HCT116 (cell line): ENCODE results near the gene SLC35G4. TPM values are rescaled to one million over a fixed set of nuclear protein-coding genes. Genes with fewer than 3 reads are reported as not detected.

Source experiments
- ATAC-seq: fragments of 200-7000 bp; cut with Tn5 transposase; 2 replicates; pipeline ENCODE4 v1.9.1; 2020; ENCODE audit warnings: mild to moderate bottlenecking, moderate library complexity
- BruUV-seq: library from RNA; stranded (reverse); fragments of 400-500 nt; replicated peaks from 2 replicates; lab custom pipeline; 2021; lab: Mats Ljungman, UMichigan
- CTCF ChIA-PET: fragments of 300-600 bp; sonication (Branson Sonifier 250); formaldehyde crosslinking; loops from one replicate; lab custom pipeline; 2021; ENCODE audit warnings: antibody characterized with exemption; lab: Charles Lee
- POLR2A ChIA-PET: fragments of 300-600, 350-600 bp; sonication (Branson Sonifier 250); formaldehyde crosslinking; loops from one replicate; lab custom pipeline; 2021; ENCODE audit warnings: antibody characterized with exemption; lab: Charles Lee
- RAD21 ChIA-PET, 2 experiments: fragments of 300-600 bp; sonication (Branson Sonifier 250); formaldehyde crosslinking; loops; one replicate each; lab custom pipeline; 2023; ENCODE audit warnings: low total read pairs in 2 of 2; ENCODE audit not compliant: uncharacterized antibody in 2 of 2, unreplicated experiment in 2 of 2, low non-redundant PET in 1 of 2; lab: Charles Lee
- DNase-seq: peaks from one replicate; pipeline ENCODE4 v3.0.0-alpha.2; 2010; ENCODE audit warnings: low read depth, low spot score
- H2AFZ ChIP-seq: fragments of 200-600 bp; shearing (Covaris generic), sonication (generic); 2 replicates; pipeline ENCODE4 v1.6.1; 2017; ENCODE audit warnings: low read depth, mixed run types, mixed read lengths, antibody characterized with exemption, low read length; ENCODE audit not compliant: poor library complexity, severe bottlenecking
- H3K27ac ChIP-seq: 2 replicates; pipeline ENCODE4 v1.5.1; 2012; ENCODE audit warnings: low read depth, low read length
- H3K27me3 ChIP-seq: fragments of 200-600 bp; sonication (generic); 2 replicates; pipeline ENCODE4 v1.6.1; 2016; ENCODE audit warnings: mixed run types, low read length, mixed read lengths; ENCODE audit not compliant: insufficient read depth
- H3K36me3 ChIP-seq, 2 experiments: fragments of 200-500 bp in 1 of 2; fragments of 200-600 bp in 1 of 2; sonication (Bioruptor generic) in 1 of 2; sonication (generic) in 1 of 2; 2 replicates each; pipeline versions ENCODE4 v1.5.1 to v1.6.1; 2014 to 2016; ENCODE audit warnings: low read length in 2 of 2, inconsistent platforms in 1 of 2, mixed read lengths in 1 of 2, mixed run types in 1 of 2; ENCODE audit not compliant: insufficient read depth in 2 of 2, control insufficient read depth in 1 of 2
- H3K4me1 ChIP-seq, 2 experiments: fragments of 200-600 bp in 1 of 2; sonication (generic) in 1 of 2; 2 replicates each; pipeline versions ENCODE4 v1.5.1 to v1.6.1; 2012 to 2017; ENCODE audit warnings: low read length in 2 of 2, inconsistent platforms in 1 of 2, mild to moderate bottlenecking in 1 of 2, mixed read lengths in 1 of 2, mixed run types in 1 of 2, moderate library complexity in 1 of 2; ENCODE audit not compliant: insufficient read depth in 2 of 2, control insufficient read depth in 1 of 2
- H3K4me2 ChIP-seq: fragments of 200-600 bp; sonication (generic); 2 replicates; pipeline ENCODE4 v1.6.1; 2017; ENCODE audit warnings: mixed run types, low read length, mixed read lengths
- H3K4me3 ChIP-seq, 2 experiments: fragments of 200-600 bp in 1 of 2; sonication (generic) in 1 of 2; replicated peaks in 1 of 2; 2 replicates each; pipeline ENCODE4 v1.5.1; 2011 to 2016; ENCODE audit warnings: low read length in 2 of 2, control low read depth in 1 of 2, low read depth in 1 of 2, mild to moderate bottlenecking in 1 of 2, mixed read lengths in 1 of 2, mixed run types in 1 of 2
- H3K79me2 ChIP-seq: fragments of 200-600 bp; sonication (generic); 2 replicates; pipeline ENCODE4 v1.6.1; 2017; ENCODE audit warnings: mild to moderate bottlenecking, mixed run types, low read length, moderate library complexity, mixed read lengths; ENCODE audit not compliant: insufficient read depth
- H3K9ac ChIP-seq: fragments of 200-600 bp; sonication (generic); 2 replicates; pipeline ENCODE4 v1.6.1; 2016; ENCODE audit warnings: low read length, mixed read lengths
- H3K9me2 ChIP-seq: fragments of 200-600 bp; sonication (generic), shearing (Covaris generic); 2 replicates; pipeline ENCODE4 v1.6.1; 2017; ENCODE audit warnings: mixed run types, mild to moderate bottlenecking, moderate library complexity; ENCODE audit not compliant: insufficient read depth
- H3K9me3 ChIP-seq, 2 experiments: fragments of 200-500 bp in 1 of 2; fragments of 200-600 bp in 1 of 2; sonication (Bioruptor generic) in 1 of 2; sonication (generic) in 1 of 2; 2 replicates each; pipeline ENCODE4 v1.6.1; 2014 to 2017; ENCODE audit warnings: low read length in 2 of 2, mixed read lengths in 2 of 2, inconsistent platforms in 1 of 2, low read depth in 1 of 2, mild to moderate bottlenecking in 1 of 2, mixed run types in 1 of 2, moderate library complexity in 1 of 2; ENCODE audit not compliant: control insufficient read depth in 1 of 2, insufficient read depth in 1 of 2
- H4K20me1 ChIP-seq: fragments of 200-600 bp; sonication (generic), shearing (Covaris generic); 2 replicates; pipeline ENCODE4 v1.6.1; 2017; ENCODE audit warnings: mixed run types, mild to moderate bottlenecking, moderate library complexity; ENCODE audit not compliant: insufficient read depth
- ELF1 ChIP-seq: IDR thresholded peaks from 2 replicates; pipeline ENCODE4 v1.6.1; 2012; ENCODE audit warnings: low read depth, borderline replicate concordance
- EZH2 ChIP-seq: fragments of 200-600 bp; sonication (generic); IDR thresholded peaks from 2 replicates; pipeline ENCODE4 v1.6.1; 2017; ENCODE audit warnings: antibody characterized with exemption, mixed run types
- EZH2phosphoT487 ChIP-seq: fragments of 200-600 bp; IDR thresholded peaks from 2 replicates; pipeline ENCODE4 v1.6.1; 2018; ENCODE audit warnings: antibody characterized with exemption, borderline replicate concordance
- POLR2A ChIP-seq: IDR thresholded peaks from 2 replicates; pipeline ENCODE4 v1.7.0; 2011; ENCODE audit warnings: borderline replicate concordance; ENCODE audit not compliant: insufficient read depth, insufficient read length; ENCODE audit errors: extremely low read depth
- RAD21 ChIP-seq: IDR thresholded peaks from 2 replicates; pipeline ENCODE4 v1.6.1; 2012; ENCODE audit warnings: low read depth, mild to moderate bottlenecking
- SIN3A ChIP-seq: IDR thresholded peaks from 2 replicates; pipeline ENCODE4 v1.6.1; 2012; ENCODE audit warnings: low read depth
- SP1 ChIP-seq: IDR thresholded peaks from 2 replicates; pipeline ENCODE4 v1.6.1; 2012; ENCODE audit warnings: low read depth
- SRF ChIP-seq: IDR thresholded peaks from 2 replicates; pipeline ENCODE4 v1.6.1; 2012; ENCODE audit warnings: low read depth
- ZBTB33 ChIP-seq: IDR thresholded peaks from 2 replicates; pipeline ENCODE4 v1.6.1; 2011; ENCODE audit warnings: mild to moderate bottlenecking, low read length, moderate library complexity; ENCODE audit not compliant: insufficient replicate concordance; ENCODE audit errors: extremely low read depth
- ZFX ChIP-seq: fragments of 450-650 bp; IDR thresholded peaks from 2 replicates; pipeline ENCODE4 v1.6.1; 2017
- intact Hi-C: fragments of 100-400 bp; cut with micrococcal nuclease; formaldehyde crosslinking; loops from 2 replicates; pipeline ENCODE4 v1.10.0; 2022
- total RNA-seq: library from RNA; stranded (reverse); gene quantifications from one replicate; pipeline ENCODE4 v1.2.1, GENCODE V29; 2021; ENCODE audit not compliant: unreplicated experiment
- TF ChIP-seq, protein P1 (sequence below): IDR thresholded peaks from 2 replicates; pipeline ENCODE4 v1.6.1; 2012; ENCODE audit warnings: low read depth
- TF ChIP-seq, protein P2 (sequence below): IDR thresholded peaks from 2 replicates; pipeline ENCODE4 v1.6.1; 2012
- TF ChIP-seq, protein P3 (sequence below): IDR thresholded peaks from 2 replicates; pipeline ENCODE4 v1.6.1; 2012

Gene SLC35G4
- total RNA-seq, 1 experiment from 2014 or later, result not detected

DNA sequence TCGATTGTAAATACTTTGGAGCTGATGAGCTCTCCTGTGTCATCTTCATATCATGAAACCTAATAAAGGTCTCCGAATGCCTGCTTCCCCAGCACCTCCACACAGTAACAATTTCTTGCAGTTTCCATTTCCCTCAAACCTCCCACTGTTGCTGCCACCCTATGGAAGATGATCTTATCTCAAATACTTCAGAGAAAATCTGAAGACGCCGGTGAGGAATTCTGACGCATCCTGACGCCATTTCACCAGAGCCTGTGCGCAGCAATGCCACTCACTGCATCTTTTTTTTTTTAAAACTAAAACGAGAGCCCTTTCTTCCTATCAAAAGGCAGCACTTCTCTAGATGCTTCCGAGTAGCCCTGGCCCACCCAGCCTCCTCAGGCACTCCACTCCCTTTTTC, 47.8 kb downstream of the SLC35G4 start:
- H3K9me3 ChIP-seq, result no peaks in the 10 kb centered on the region
- H2AFZ ChIP-seq, result no peak overlapping the region
- intact Hi-C loops, result loop anchor here (5.0 to 10.0 kb wide), 2 partner anchors 378 to 580 kb away; no protein-coding TSS in a partner anchor
- no peaks in the 10 kb centered on the region for H3K36me3 ChIP-seq
- ATAC-seq, result no peak
- no peak for DNase-seq
- H4K20me1 ChIP-seq, result no peaks in the 10 kb centered on the region
- RAD21 ChIA-PET, result no interaction called here
- TF ChIP-seq EZH2phosphoT487 (no peak), EZH2 (no peak), ZBTB33 (no peak), SIN3A (no peak), ZFX (no peak), POLR2A (no peak), RAD21 (no peak), ELF1 (no peak), SP1 (no peak), SRF (no peak)
- TF ChIP-seq, protein P1, sequence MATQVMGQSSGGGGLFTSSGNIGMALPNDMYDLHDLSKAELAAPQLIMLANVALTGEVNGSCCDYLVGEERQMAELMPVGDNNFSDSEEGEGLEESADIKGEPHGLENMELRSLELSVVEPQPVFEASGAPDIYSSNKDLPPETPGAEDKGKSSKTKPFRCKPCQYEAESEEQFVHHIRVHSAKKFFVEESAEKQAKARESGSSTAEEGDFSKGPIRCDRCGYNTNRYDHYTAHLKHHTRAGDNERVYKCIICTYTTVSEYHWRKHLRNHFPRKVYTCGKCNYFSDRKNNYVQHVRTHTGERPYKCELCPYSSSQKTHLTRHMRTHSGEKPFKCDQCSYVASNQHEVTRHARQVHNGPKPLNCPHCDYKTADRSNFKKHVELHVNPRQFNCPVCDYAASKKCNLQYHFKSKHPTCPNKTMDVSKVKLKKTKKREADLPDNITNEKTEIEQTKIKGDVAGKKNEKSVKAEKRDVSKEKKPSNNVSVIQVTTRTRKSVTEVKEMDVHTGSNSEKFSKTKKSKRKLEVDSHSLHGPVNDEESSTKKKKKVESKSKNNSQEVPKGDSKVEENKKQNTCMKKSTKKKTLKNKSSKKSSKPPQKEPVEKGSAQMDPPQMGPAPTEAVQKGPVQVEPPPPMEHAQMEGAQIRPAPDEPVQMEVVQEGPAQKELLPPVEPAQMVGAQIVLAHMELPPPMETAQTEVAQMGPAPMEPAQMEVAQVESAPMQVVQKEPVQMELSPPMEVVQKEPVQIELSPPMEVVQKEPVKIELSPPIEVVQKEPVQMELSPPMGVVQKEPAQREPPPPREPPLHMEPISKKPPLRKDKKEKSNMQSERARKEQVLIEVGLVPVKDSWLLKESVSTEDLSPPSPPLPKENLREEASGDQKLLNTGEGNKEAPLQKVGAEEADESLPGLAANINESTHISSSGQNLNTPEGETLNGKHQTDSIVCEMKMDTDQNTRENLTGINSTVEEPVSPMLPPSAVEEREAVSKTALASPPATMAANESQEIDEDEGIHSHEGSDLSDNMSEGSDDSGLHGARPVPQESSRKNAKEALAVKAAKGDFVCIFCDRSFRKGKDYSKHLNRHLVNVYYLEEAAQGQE, result no peak
- TF ChIP-seq, protein P2, sequence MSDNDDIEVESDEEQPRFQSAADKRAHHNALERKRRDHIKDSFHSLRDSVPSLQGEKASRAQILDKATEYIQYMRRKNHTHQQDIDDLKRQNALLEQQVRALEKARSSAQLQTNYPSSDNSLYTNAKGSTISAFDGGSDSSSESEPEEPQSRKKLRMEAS, result no peak
- TF ChIP-seq, protein P3, sequence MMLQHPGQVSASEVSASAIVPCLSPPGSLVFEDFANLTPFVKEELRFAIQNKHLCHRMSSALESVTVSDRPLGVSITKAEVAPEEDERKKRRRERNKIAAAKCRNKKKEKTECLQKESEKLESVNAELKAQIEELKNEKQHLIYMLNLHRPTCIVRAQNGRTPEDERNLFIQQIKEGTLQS, result no peak
- H3K4me3 ChIP-seq, result no peak overlapping the region
- BruUV-seq, result no TSS peak
- no peaks in the 10 kb centered on the region for H3K79me2 ChIP-seq
- no peak overlapping the region for H3K9ac ChIP-seq
- CTCF ChIA-PET, result interaction anchor here (1.4 to 3.8 kb wide), 5 partner anchors 71 to 382 kb away, joined by 3 to 65 read pairs (median 13); no protein-coding TSS in a partner anchor
- H3K9me2 ChIP-seq, result no peaks in the 10 kb centered on the region
- POLR2A ChIA-PET, result no interaction called here
- H3K4me1 ChIP-seq, result peaks cover 0 to 4% of the 10 kb centered on the region in 2 experiments; a peak in 2 of 4 replicates
- no peak overlapping the region for H3K27ac ChIP-seq
- H3K4me2 ChIP-seq, result no peak overlapping the region
- H3K27me3 ChIP-seq, result peaks cover 13% of the 10 kb centered on the region; the same call in 1 of the 2 replicates
